GM12872 (cell line): ENCODE data around the gene FAM200C.

Source experiments
- TF ChIP-seq, protein P1 (sequence below): IDR thresholded peaks from 3 replicates; pipeline ENCODE4 v1.5.1; 2011; ENCODE audit warnings: low read depth, mild to moderate bottlenecking, low read length, moderate library complexity; ENCODE audit not compliant: insufficient read depth

FAM200C gene

DNA sequence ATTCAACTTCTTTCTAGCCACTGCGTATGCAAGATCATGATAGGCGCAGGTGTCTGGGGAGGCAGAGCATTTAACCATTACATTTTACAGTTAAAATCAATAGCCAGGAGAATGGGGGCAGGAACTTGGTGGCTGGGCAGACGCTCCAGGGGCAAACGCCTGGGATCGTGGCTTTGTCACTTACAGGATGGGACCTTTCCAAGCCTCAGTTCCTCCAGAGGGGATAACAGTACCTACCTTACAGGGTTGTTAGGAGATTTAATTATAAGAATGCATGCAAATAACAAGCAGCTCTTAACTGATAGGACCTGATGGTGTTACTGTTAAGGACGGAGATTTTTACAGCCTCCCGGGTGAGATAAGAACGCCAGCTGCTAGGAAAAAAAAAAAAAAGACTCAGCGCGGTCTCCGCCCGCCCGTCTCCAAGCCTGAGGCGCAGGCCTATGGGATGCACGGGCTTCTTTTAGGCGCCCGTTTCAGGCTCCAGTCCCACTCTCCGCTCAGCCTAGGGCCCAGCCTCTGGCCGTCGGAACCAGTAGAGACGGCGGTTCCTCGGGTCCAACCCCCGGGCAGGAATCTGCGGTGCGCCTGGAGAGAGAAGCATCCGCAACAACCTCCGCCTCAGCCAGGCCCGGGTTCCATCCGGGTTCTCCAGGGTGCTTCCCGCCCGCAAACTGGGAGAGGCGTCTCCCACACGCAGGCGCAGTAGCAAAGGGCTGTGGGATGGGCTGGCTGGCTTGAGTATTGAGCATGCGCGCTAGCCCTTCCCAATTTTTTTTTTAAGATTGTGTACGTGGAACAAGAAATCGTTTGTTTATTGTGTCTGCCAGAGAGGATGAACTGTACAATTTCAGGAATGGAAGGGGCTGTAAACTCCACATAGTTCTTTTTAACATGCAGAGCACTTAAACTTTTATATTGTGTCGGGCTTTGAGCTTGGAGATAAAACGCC lies at the start of gene FAM200C:
Gene FAM200C (minus strand): TSS at position 653 of the 952 bp plus-strand sequence. CDS start 4,564 bp downstream, outside the sequence.
- TF ChIP-seq, protein P1, sequence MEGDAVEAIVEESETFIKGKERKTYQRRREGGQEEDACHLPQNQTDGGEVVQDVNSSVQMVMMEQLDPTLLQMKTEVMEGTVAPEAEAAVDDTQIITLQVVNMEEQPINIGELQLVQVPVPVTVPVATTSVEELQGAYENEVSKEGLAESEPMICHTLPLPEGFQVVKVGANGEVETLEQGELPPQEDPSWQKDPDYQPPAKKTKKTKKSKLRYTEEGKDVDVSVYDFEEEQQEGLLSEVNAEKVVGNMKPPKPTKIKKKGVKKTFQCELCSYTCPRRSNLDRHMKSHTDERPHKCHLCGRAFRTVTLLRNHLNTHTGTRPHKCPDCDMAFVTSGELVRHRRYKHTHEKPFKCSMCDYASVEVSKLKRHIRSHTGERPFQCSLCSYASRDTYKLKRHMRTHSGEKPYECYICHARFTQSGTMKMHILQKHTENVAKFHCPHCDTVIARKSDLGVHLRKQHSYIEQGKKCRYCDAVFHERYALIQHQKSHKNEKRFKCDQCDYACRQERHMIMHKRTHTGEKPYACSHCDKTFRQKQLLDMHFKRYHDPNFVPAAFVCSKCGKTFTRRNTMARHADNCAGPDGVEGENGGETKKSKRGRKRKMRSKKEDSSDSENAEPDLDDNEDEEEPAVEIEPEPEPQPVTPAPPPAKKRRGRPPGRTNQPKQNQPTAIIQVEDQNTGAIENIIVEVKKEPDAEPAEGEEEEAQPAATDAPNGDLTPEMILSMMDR = no peak

DNA sequence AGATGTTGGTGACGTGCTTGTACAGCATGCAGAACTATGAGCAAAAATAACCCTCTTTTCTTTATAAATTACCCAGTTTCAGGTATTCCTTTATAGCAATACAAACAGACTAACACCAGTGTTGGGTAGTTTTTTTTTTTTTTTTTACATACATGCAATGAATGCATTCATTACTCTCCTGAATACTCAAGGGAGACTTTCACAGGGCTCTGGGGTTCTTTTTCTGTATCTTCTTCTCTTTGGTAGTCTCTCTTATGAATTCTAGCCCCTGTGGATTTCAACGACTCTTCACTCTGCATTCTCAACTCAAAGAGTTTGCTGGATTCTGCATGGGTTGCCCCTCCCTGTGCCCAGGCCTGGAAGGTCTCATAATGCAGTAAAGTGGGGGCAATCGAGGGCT lies 49.6 kb upstream of the FAM200C start:
- TF ChIP-seq, protein P1 = no peak

DNA sequence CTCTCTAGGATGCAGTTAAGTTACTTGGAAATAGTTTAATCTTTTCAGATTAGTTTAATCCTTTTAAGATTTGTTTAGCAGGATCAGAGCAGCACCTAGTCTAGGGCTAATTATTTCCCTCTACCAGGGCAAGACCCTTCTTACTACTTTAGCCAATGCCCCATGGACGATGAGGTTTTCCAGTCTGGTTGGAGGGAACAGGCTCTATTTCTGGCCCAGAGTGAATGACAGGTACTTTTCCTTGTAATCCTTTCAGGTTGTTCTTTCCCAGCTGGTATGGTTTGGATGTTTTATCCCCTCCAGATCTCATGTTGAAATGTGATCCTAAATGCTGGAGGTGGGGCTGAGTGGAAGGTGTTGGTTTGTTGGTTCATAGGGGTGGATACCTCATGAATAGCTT lies 49.0 kb upstream of the FAM200C start:
- TF ChIP-seq, protein P1 = no peak

DNA sequence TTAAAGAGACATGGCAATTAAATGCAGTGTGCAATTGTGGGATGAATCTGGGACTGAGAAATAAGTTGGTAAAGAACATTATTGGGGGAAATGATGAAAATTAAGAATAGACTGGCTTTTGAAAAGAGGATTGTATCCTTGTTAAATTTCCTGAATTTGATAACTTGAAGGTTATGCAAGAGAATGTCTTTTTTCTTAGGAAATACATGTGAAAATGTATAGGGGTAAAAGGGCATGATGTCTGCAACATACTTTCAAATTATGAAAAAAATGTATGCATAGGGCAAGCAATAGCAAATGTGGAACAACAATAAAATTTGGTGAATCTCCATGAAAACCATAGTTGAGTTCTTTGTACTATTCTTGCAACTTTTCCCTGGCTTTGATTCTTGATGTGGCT lies 45.9 kb upstream of the FAM200C start:
- TF ChIP-seq, protein P1 = no peak

DNA sequence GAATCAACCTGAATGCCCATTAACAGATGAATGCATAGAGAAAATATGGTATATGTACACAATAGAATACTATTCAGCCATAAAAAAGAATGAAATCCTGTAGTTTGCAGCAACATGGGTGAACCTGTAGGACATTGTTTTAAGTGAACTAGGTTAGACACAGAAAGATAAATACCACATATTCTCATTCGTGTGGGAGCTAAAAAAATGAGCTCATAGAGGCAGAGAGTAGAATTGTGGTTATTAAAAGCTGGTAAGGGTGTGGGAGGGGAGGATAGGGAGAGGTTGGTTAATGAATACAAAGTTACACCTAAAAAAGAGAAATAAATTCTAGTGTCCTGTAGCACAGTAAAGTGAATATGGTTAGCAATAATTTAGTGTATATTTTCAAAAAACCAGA lies 45.3 kb upstream of the FAM200C start:
- TF ChIP-seq, protein P1 = no peak

DNA sequence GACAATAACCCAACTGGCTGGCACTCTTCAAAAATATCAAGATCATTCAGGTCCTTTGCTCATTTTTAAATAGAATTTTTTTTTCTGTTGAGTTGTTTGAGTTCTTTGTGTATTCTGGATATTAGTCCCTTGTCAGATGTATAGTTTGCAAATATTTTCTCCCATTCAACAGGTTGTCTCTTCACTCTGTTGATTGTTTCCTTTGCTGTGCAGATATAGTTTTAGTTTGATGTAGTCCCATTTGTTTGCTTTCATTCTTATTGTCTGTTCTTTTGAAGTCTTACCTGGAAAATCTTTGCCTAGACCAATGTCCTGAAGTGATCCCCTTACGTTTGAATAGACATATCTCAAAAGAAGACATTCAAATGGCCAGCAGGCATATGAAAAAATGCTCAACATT lies 44.6 kb upstream of the FAM200C start:
- TF ChIP-seq, protein P1 = no peak

DNA sequence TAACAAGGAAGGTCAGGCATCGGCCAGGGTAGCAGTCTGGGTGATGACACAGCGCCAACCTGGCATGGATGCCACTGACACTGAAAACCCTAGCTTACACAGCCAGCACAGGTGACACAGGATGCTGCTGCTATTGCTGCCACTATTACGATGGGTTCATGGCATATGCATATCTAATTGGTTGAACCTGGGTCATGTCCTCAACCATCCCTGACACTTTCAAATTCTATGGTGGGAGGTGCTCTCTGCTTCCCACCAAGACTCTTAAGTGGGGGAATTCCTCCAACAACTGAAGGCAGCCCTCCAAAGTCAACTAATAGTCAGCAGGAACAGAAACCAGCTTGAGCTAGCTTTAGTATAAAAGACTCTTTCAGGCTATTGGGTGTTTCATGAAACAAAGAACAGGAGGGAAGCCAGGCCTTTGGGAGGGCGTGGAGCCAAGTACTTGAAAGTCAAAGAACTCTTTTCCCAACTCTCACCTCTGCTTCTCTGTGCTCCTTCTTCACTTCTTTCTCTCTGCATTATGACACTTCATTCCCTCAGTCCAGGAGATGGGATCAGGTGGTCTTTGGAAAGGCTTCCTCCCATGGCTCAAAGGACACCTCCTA lies 43.1 kb upstream of the FAM200C start:
- TF ChIP-seq, protein P1 = no peak
